Stimulated activated CD8-positive, alpha-beta memory T cell treated with anti-CD3 and anti-CD28 coated beads, Interleukin-12 subunit alpha, Interleukin-12 subunit beta, amount 100 ng/mL, for 24 hours (primary cell): Measurements from ENCODE around the gene ADCY2.

ENCODE experiments used
- DNase-seq: peaks from one replicate; pipeline ENCODE4 v3.0.0-alpha.2; 2020; ENCODE audit errors: extremely low read depth

The ADCY2 gene

GRCh38 chr5:7781899-7782298 lies 386.0 kb downstream of the ADCY2 start:
- DNase-seq = no peak

GRCh38 chr5:7784683-7785380 lies 388.9 kb downstream of the ADCY2 start:
- no peak for DNase-seq

GRCh38 chr5:7787770-7788169 lies 391.8 kb downstream of the ADCY2 start:
- DNase-seq = no peak

GRCh38 chr5:7789567-7789966 lies 393.6 kb downstream of the ADCY2 start:
- no peak for DNase-seq

GRCh38 chr5:7793895-7794294 lies 398.0 kb downstream of the ADCY2 start:
- DNase-seq = no peak

- DNase-seq = no peak
Observed at GRCh38 chr5:7794311-7794710, 398.4 kb downstream of the ADCY2 start.

GRCh38 chr5:7794823-7795222 lies 398.9 kb downstream of the ADCY2 start:
- DNase-seq = no peak

GRCh38 chr5:7795306-7795705 lies 399.4 kb downstream of the ADCY2 start:
- DNase-seq = no peak

- DNase-seq = no peak
Observed at GRCh38 chr5:7801891-7802614, 406.1 kb downstream of the ADCY2 start.

- DNase-seq = no peak
Observed at GRCh38 chr5:7802855-7803254, 406.9 kb downstream of the ADCY2 start.

- no peak for DNase-seq
Observed at GRCh38 chr5:7803937-7804336, 408.0 kb downstream of the ADCY2 start.

GRCh38 chr5:7805379-7805778 lies 409.4 kb downstream of the ADCY2 start:
- DNase-seq = no peak

- DNase-seq = no peak
Observed at GRCh38 chr5:7808998-7809397, 413.1 kb downstream of the ADCY2 start.

GRCh38 chr5:7811715-7812114 lies 415.8 kb downstream of the ADCY2 start:
- DNase-seq = no peak

- DNase-seq = no peak
Observed at GRCh38 chr5:7813007-7813406, 417.1 kb downstream of the ADCY2 start.

GRCh38 chr5:7813576-7813975 lies 417.6 kb downstream of the ADCY2 start:
- no peak for DNase-seq

- no peak for DNase-seq
Observed at GRCh38 chr5:7814816-7815215, 418.9 kb downstream of the ADCY2 start.

- peak; percentile 23 for DNase-seq
Observed at GRCh38 chr5:7815892-7816534, 420.1 kb downstream of the ADCY2 start.

GRCh38 chr5:7816535-7816901 lies 420.6 kb downstream of the ADCY2 start:
- no peak for DNase-seq

GRCh38 chr5:7822449-7822848 lies 426.5 kb downstream of the ADCY2 start:
- DNase-seq = no peak

GRCh38 chr5:7823594-7823993 lies 427.7 kb downstream of the ADCY2 start:
- no peak for DNase-seq

- no peak for DNase-seq
Observed at GRCh38 chr5:7824995-7825394, 429.1 kb downstream of the ADCY2 start.

- DNase-seq = no peak
Observed at GRCh38 chr5:7825630-7826029, 429.7 kb downstream of the ADCY2 start.
